A549 (cell line): ENCODE measurements around the gene RGL1. TPM values are rescaled to one million over a fixed set of nuclear protein-coding genes. Genes with fewer than 3 reads are reported as not detected.

Experiments used
- ATAC-seq, 2 experiments: fragments of 200-7000 bp in 1 of 2; fragments of >200 bp in 1 of 2; cut with Nextera tagmentation in 1 of 2; cut with Tn5 transposase in 1 of 2; 3 replicates each; pipeline versions ENCODE4 v1.8.0 to v1.9.1; 2018 to 2020; ENCODE audit warnings: mild to moderate bottlenecking in 1 of 2, moderate library complexity in 1 of 2
- CTCF ChIA-PET: fragments of 300-600 bp; sonication (Branson Sonifier 250); formaldehyde crosslinking; extraction: SDS; loops from one replicate; lab custom pipeline; 2021; ENCODE audit warnings: antibody characterized with exemption, inconsistent platforms; lab: Yijun Ruan, JAX
- POLR2A ChIA-PET: fragments of 350-600 bp; formaldehyde crosslinking; extraction: SDS; loops from one replicate; lab custom pipeline; 2021; ENCODE audit warnings: antibody characterized with exemption, inconsistent platforms; lab: Yijun Ruan, JAX
- DNase-seq, 2 experiments: peaks; one replicate each; pipeline versions ENCODE4 v3.0.0 to v3.0.0-alpha.2; 2011 to 2016; ENCODE audit warnings: low read depth in 1 of 2, low spot score in 1 of 2
- FAIRE-seq: peaks from 2 replicates; lab custom pipeline; 2011; peaks lifted over from hg19 to GRCh38; lab: Jason Lieb, UNC
- H3K27ac ChIP-seq, 2 experiments: fragments of >200 bp; sonication (Bioruptor Twin); formaldehyde crosslinking; 3 replicates each; pipeline ENCODE4 v1.5.1; 2016 to 2017
- H3K4me1 ChIP-seq: fragments of >200 bp; sonication (Bioruptor Twin); formaldehyde crosslinking; 3 replicates; pipeline ENCODE4 v1.6.1; 2016
- H3K4me2 ChIP-seq: fragments of >200 bp; sonication (Bioruptor Twin); formaldehyde crosslinking; 3 replicates; pipeline ENCODE4 v1.6.1; 2016
- H3K4me3 ChIP-seq: fragments of >200 bp; sonication (Bioruptor Twin); formaldehyde crosslinking; 3 replicates; pipeline ENCODE4 v1.5.1; 2016
- H3K9me3 ChIP-seq: fragments of >200 bp; sonication (Bioruptor Twin); formaldehyde crosslinking; 3 replicates; pipeline ENCODE4 v1.6.1; 2016
- CEBPB ChIP-seq, 2 experiments: fragments of >200 bp in 1 of 2; sonication (Bioruptor Twin) in 1 of 2; formaldehyde crosslinking in 1 of 2; IDR thresholded peaks; 2 replicates each; pipeline ENCODE4 v1.6.1; 2012 to 2016
- CHD2 ChIP-seq: fragments of 150-350 bp; IDR thresholded peaks from 2 replicates; pipeline ENCODE4 v1.6.1; 2014; ENCODE audit warnings: low read length; ENCODE audit not compliant: partially characterized antibody
- EHF ChIP-seq: fragments of 250-450 bp; sonication (Bioruptor Pico); IDR thresholded peaks from 2 replicates; pipeline ENCODE4 v1.5.0; 2020; ENCODE audit warnings: mild to moderate bottlenecking
- EHMT2 ChIP-seq: fragments of 200-600 bp; sonication (generic); IDR thresholded peaks from 2 replicates; pipeline ENCODE4 v1.6.1; 2016; ENCODE audit warnings: antibody characterized with exemption, low read depth, mild to moderate bottlenecking, moderate library complexity
- EP300 ChIP-seq, 2 experiments: fragments of >200 bp; sonication (Bioruptor Twin); formaldehyde crosslinking; IDR thresholded peaks; 2 replicates in 1 of 2; 3 replicates in 1 of 2; pipeline ENCODE4 v1.6.1; 2016 to 2017
- FOXS1 ChIP-seq: fragments of 250-450 bp; sonication (Bioruptor Pico); IDR thresholded peaks from 2 replicates; pipeline ENCODE4 v1.5.0; 2020; ENCODE audit warnings: mild to moderate bottlenecking, moderate library complexity
- HDAC2 ChIP-seq: fragments of 200-600 bp; sonication (generic); IDR thresholded peaks from 2 replicates; pipeline ENCODE4 v1.6.1; 2016
- HOXA7 ChIP-seq: fragments of 250-450 bp; sonication (Bioruptor Pico); IDR thresholded peaks from 2 replicates; pipeline ENCODE4 v1.5.0; 2020; ENCODE audit warnings: mild to moderate bottlenecking, moderate library complexity
- HOXB13 ChIP-seq: fragments of 250-450 bp; sonication (Bioruptor Pico); IDR thresholded peaks from 2 replicates; pipeline ENCODE4 v1.5.0; 2020; ENCODE audit warnings: low read depth, mild to moderate bottlenecking, moderate library complexity
- JUN ChIP-seq, 2 experiments: fragments of >200 bp; sonication (Bioruptor Twin); formaldehyde crosslinking; IDR thresholded peaks; 2 replicates in 1 of 2; 3 replicates in 1 of 2; pipeline ENCODE4 v1.6.1; 2016 to 2017
- MYC ChIP-seq: IDR thresholded peaks from 2 replicates; pipeline ENCODE4 v1.6.1; 2012; ENCODE audit warnings: mild to moderate bottlenecking, inconsistent platforms, low read length, improper control_type of control experiment, borderline replicate concordance
- NFE2L2 ChIP-seq: fragments of 150-350 bp; conservative IDR thresholded peaks from 2 replicates; pipeline ENCODE4 v1.6.1; 2014; ENCODE audit warnings: low read length
- NPAS2 ChIP-seq: fragments of 250-450 bp; sonication (Bioruptor Pico); IDR thresholded peaks from 2 replicates; pipeline ENCODE4 v1.8.0; 2022; ENCODE audit warnings: mild to moderate bottlenecking, moderate library complexity, borderline replicate concordance
- NR3C1 ChIP-seq: fragments of >200 bp; sonication (Bioruptor Twin); formaldehyde crosslinking; IDR thresholded peaks from 3 replicates; pipeline ENCODE4 v1.6.1; 2017
- POLR2A ChIP-seq: IDR thresholded peaks from 2 replicates; pipeline ENCODE4 v1.6.1; 2012; ENCODE audit warnings: mild to moderate bottlenecking, low read length
- POLR2AphosphoS2 ChIP-seq: conservative IDR thresholded peaks from 2 replicates; pipeline ENCODE4 v1.6.1; 2012; ENCODE audit warnings: low read length, improper control_type of control experiment, inconsistent platforms
- RAD21 ChIP-seq, 2 experiments: fragments of >200 bp in 1 of 2; sonication (Bioruptor Twin) in 1 of 2; formaldehyde crosslinking in 1 of 2; IDR thresholded peaks in 1 of 2; conservative IDR thresholded peaks in 1 of 2; 2 replicates in 1 of 2; 3 replicates in 1 of 2; pipeline ENCODE4 v1.6.1; 2012 to 2018; ENCODE audit warnings: inconsistent platforms in 1 of 2
- RARB ChIP-seq: fragments of 250-450 bp; sonication (Bioruptor Pico); IDR thresholded peaks from 2 replicates; pipeline ENCODE4 v1.8.0; 2021; ENCODE audit warnings: mild to moderate bottlenecking, moderate library complexity
- RCOR1 ChIP-seq: fragments of 150-350 bp; IDR thresholded peaks from 2 replicates; pipeline ENCODE4 v1.6.1; 2014; ENCODE audit warnings: antibody characterized with exemption, low read length, low read depth
- RFX5 ChIP-seq: fragments of 450-650 bp; IDR thresholded peaks from 2 replicates; pipeline ENCODE4 v1.7.1; 2014; ENCODE audit warnings: antibody characterized with exemption, mild to moderate bottlenecking, moderate library complexity
- RNF2 ChIP-seq: fragments of 200-600 bp; sonication (generic); IDR thresholded peaks from 2 replicates; pipeline ENCODE4 v1.6.1; 2016; ENCODE audit warnings: low read depth, mild to moderate bottlenecking, antibody characterized with exemption, moderate library complexity, borderline replicate concordance
- SMC3 ChIP-seq: fragments of >200 bp; sonication (Bioruptor Twin); formaldehyde crosslinking; IDR thresholded peaks from 3 replicates; pipeline ENCODE4 v1.6.1; 2018; ENCODE audit warnings: inconsistent platforms
- SREBF2 ChIP-seq: fragments of 450-650 bp; IDR thresholded peaks from 2 replicates; pipeline ENCODE4 v1.6.1; 2014; ENCODE audit warnings: mild to moderate bottlenecking, moderate library complexity
- ZC3H11A ChIP-seq: fragments of 450-650 bp; IDR thresholded peaks from 2 replicates; pipeline ENCODE4 v1.6.1; 2014; ENCODE audit warnings: antibody characterized with exemption, mild to moderate bottlenecking
- ZFP36 ChIP-seq: fragments of 450-650 bp; IDR thresholded peaks from 2 replicates; pipeline ENCODE4 v1.6.1; 2014; ENCODE audit warnings: borderline replicate concordance; ENCODE audit not compliant: partially characterized antibody
- WGBS: methylation state at CpG from one replicate; pipeline ENCODE4 v1.1.6; 2017; ENCODE audit errors: missing lambda C conversion rate; 5-methylcytosine and 5-hydroxymethylcytosine counted together
- polyA plus RNA-seq, 4 experiments: library from polyadenylated mRNA; depleted of rRNA in 3 of 4; stranded (reverse); fragments of >200 nt; fragmentation: RNase III in 1 of 4; extraction: RNeasy Plus Mini Kit Qiagen cat#74134 plus additional on column Dnase treatment in 1 of 4; gene quantifications; 2 replicates in 3 of 4; 3 replicates in 1 of 4; pipeline ENCODE4 v1.2.3, GENCODE V29; 2011 to 2017
- TF ChIP-seq, protein P1 (sequence below): fragments of 450-650 bp; IDR thresholded peaks from 2 replicates; pipeline ENCODE4 v1.6.1; 2014; ENCODE audit warnings: antibody characterized with exemption
- TF ChIP-seq, protein P2 (sequence below): IDR thresholded peaks from 2 replicates; pipeline ENCODE4 v1.6.1; 2012
- TF ChIP-seq, protein P3 (sequence below): fragments of >200 bp; sonication (Bioruptor Twin); formaldehyde crosslinking; IDR thresholded peaks from 3 replicates; pipeline ENCODE4 v1.5.1; 2016

Gene RGL1
- polyA plus RNA-seq, 2 of the 4 experiments (the other 2 are of a cell fraction): 1.0 to 3.8 TPM

DNA sequence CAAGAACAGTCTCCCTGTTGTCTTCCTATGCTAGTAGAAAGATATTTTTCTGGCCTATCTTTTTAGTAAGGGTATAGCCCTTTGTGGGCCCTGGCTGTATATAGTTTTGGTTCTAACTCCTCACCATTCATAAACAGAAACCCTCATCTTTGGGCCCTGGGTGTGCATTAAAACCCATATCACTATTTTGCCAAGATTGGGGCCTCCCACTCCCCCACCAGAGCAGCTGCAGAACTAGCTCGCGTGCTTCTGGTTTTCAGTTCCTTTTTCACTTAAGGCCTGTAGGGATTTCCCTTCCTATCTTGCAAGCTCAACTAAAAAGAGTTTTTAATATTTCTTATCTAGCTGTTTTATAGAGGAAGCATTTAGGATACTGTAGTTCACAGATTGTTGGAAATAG is 106.4 kb downstream of the RGL1 start:
- peaks cover 9% of the 10 kb centered on the region; the same call in 2 of the 3 replicates for H3K4me1 ChIP-seq
- H3K27ac ChIP-seq: no peak overlapping the region
- no peak overlapping the region for H3K4me3 ChIP-seq
- no peaks in the 10 kb centered on the region for H3K9me3 ChIP-seq
- CTCF ChIA-PET: no interaction called here
- no peak for DNase-seq
- H3K4me2 ChIP-seq: no peak overlapping the region
- no peak for FAIRE-seq
- ATAC-seq: no peak
- TF ChIP-seq NR3C1: no peak
- no peak for TF ChIP-seq ZC3H11A
- no peak for TF ChIP-seq POLR2A
- TF ChIP-seq NFE2L2: no peak
- no peak for TF ChIP-seq RAD21 (conservative IDR thresholded peaks at IDR 0.05 in 1 of 2, IDR thresholded peaks at IDR 0.05 in 1 of 2)
- TF ChIP-seq, protein P1, sequence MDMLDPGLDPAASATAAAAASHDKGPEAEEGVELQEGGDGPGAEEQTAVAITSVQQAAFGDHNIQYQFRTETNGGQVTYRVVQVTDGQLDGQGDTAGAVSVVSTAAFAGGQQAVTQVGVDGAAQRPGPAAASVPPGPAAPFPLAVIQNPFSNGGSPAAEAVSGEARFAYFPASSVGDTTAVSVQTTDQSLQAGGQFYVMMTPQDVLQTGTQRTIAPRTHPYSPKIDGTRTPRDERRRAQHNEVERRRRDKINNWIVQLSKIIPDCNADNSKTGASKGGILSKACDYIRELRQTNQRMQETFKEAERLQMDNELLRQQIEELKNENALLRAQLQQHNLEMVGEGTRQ: no peak
- TF ChIP-seq FOXS1 (CRISPR knock-in tag): no peak
- no peak for TF ChIP-seq RNF2
- no peak for TF ChIP-seq RFX5
- TF ChIP-seq, protein P2, sequence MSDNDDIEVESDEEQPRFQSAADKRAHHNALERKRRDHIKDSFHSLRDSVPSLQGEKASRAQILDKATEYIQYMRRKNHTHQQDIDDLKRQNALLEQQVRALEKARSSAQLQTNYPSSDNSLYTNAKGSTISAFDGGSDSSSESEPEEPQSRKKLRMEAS: no peak
- TF ChIP-seq RCOR1: no peak
- 93% methylated on average over 2 of the region's 2 CpGs for WGBS
- POLR2A ChIA-PET: no interaction called here

DNA sequence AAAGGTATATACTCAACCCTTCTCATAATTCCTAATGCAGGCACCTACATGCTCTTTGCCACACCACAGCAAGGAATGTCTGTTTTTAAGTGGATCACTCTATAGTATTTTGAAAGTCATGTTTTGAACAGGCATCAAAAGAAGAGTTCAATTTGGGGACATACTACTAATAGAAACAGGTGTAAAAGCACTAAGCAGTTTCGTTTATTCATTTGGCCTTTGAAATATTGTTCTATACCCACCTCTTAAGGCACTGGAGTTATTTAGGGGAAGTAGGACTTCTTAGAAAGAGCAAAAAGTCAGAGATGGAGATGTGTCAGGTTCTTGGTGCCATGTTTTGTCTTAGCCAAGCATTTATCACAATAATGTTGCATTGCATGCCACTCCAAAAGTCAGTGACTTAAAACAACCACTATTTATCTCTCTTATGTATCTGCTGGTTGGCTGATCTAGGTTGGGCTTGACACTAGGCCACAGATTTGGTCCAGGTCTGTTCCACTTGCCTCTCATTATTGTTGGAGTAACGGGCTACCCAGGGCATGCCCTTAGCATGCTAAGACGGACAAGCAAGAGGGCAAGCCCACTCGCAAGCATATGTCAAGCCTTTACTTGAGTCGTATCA is 107.5 kb downstream of the RGL1 start:
- no peak overlapping the region for H3K27ac ChIP-seq
- 80% methylated on average over 5 of the region's 5 CpGs for WGBS
- no peaks in the 10 kb centered on the region for H3K9me3 ChIP-seq
- peaks cover 11% of the 10 kb centered on the region; the same call in 2 of the 3 replicates for H3K4me1 ChIP-seq
- FAIRE-seq: no peak
- CTCF ChIA-PET: interaction anchor here (5.7 kb wide), 1 partner anchor 258 kb away, joined by 142 read pairs; the partner anchor contains the start of gene APOBEC4
- H3K4me2 ChIP-seq: no peak overlapping the region
- ATAC-seq: no peak
- no peak overlapping the region for H3K4me3 ChIP-seq
- POLR2A ChIA-PET: no interaction called here
- no peak for DNase-seq
- TF ChIP-seq POLR2AphosphoS2 (no peak), NFE2L2 (no peak), EP300 (IDR thresholded peaks at IDR 0.05) (no peak), ZFP36 (no peak), SMC3 (no peak), HDAC2 (no peak), FOXS1 (CRISPR knock-in tag) (no peak), SREBF2 (no peak), EHMT2 (no peak), EHF (CRISPR knock-in tag) (no peak), NR3C1 (no peak), CHD2 (no peak), JUN (IDR thresholded peaks at IDR 0.05) (no peak), HOXA7 (CRISPR knock-in tag) (no peak), RNF2 (no peak)
- TF ChIP-seq, protein P3, sequence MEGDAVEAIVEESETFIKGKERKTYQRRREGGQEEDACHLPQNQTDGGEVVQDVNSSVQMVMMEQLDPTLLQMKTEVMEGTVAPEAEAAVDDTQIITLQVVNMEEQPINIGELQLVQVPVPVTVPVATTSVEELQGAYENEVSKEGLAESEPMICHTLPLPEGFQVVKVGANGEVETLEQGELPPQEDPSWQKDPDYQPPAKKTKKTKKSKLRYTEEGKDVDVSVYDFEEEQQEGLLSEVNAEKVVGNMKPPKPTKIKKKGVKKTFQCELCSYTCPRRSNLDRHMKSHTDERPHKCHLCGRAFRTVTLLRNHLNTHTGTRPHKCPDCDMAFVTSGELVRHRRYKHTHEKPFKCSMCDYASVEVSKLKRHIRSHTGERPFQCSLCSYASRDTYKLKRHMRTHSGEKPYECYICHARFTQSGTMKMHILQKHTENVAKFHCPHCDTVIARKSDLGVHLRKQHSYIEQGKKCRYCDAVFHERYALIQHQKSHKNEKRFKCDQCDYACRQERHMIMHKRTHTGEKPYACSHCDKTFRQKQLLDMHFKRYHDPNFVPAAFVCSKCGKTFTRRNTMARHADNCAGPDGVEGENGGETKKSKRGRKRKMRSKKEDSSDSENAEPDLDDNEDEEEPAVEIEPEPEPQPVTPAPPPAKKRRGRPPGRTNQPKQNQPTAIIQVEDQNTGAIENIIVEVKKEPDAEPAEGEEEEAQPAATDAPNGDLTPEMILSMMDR: no peak

DNA sequence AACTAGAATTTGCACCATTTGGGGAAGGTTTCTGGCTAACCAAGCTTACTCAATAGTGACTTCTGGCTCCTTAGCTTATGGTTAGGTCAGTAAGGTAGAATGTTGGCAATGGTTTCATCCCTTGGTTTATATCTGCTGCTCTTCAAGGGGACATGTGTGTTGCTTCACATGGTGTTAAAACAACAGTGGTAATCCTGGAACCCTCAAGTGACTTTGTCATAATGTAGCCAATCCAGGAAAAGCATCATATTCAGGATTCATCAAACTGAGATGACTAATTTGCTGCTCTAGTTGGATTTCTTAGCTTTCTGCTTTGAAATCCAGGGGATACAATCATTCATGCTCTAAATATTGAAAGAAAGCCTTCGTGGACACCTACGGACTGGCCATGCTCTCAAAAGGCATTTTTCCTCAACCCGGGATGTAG is 108.7 kb downstream of the RGL1 start:
- H3K4me3 ChIP-seq: no peak overlapping the region
- ATAC-seq (no peak), DNase-seq (no peak), FAIRE-seq (no peak)
- POLR2A ChIA-PET: no interaction called here
- H3K4me1 ChIP-seq: peaks cover 11% of the 10 kb centered on the region; the same call in 2 of the 3 replicates
- WGBS: 83% methylated on average over 3 of the region's 3 CpGs
- no peak overlapping the region for H3K4me2 ChIP-seq
- H3K27ac ChIP-seq: no peak overlapping the region
- H3K9me3 ChIP-seq: no peaks in the 10 kb centered on the region
- CTCF ChIA-PET: interaction anchor here (4.0 to 5.7 kb wide), 4 partner anchors 9 to 303 kb away, joined by 17 to 142 read pairs (median 42); partner anchors contain the start of gene APOBEC4
- no peak for TF ChIP-seq NPAS2
- TF ChIP-seq MYC: no peak
- TF ChIP-seq HOXB13 (CRISPR knock-in tag): no peak
- TF ChIP-seq FOXS1 (CRISPR knock-in tag): no peak
- TF ChIP-seq RARB (CRISPR knock-in tag): no peak
- no peak for TF ChIP-seq CEBPB (IDR thresholded peaks at IDR 0.05)
